Measurements from ENCODE around the gene PP2D1. TPM values are rescaled to one million over a fixed set of nuclear protein-coding genes. Genes with fewer than 3 reads are reported as not detected.

PP2D1 gene
- total RNA-seq (2021; fragmentation: NEBNext Ultra II Directional; extraction: Animal tissue kit (Norgen Biotek cat#: 25700)) (not detected in 2 replicates), polyA plus RNA-seq (2011; rRNA removed) (not detected in 2 replicates), polyA minus RNA-seq (2011; rRNA and poly(A)+ RNA removed) (not detected in 2 replicates)
- polyA plus RNA-seq (2011; cell fraction: cytosol; rRNA removed) = not detected
- polyA plus RNA-seq (2011; cell fraction: nucleus; rRNA removed) = not detected
- 0.13 to 0.99 TPM (median 0.16 TPM) in 4 replicates for polyA plus RNA-seq (2012, experiment 1 of 2)
- polyA plus RNA-seq (2012, experiment 2 of 2) = not detected
- polyA plus RNA-seq (2013, experiment 1 of 2) = not detected
- not detected for polyA plus RNA-seq (2013, experiment 2 of 2)
- not detected for polyA minus RNA-seq (2011; cell fraction: cytosol; rRNA and poly(A)+ RNA removed)
- polyA minus RNA-seq (2011; cell fraction: nucleus; rRNA and poly(A)+ RNA removed) = not detected
- long read RNA-seq, experiment 1 = 0 reads
- long read RNA-seq, experiment 2 = 0 reads

DNA sequence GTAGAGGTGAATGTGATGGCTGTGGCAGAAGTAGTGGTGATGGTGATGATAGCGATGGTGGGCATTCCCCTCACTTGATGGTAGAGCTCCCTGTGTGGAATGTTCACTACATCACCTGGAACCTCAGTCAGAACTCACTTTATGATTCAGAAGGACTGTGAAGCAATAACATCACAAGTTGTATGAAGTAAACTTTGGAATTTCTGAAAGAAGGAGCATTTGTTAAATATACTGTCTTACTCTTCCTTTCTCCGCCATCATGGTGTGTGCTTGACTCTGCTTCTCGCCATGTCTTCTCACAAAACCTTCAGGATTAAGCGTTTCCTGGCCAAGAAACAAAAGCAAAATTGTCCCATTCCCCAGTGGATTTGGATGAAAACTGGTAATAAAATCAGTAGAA is at the start of gene PP2D1:
PP2D1 (minus strand) TSS at position 101 of the 400 bp plus-strand sequence. CDS start 192 bp downstream, outside the sequence.
- Histone ChIP-seq H3K9me3 (ENCODE audit: insufficient read depth in 2 of 2, low read depth in 1 of 2, low read length in 1 of 2) (no peaks in the 10 kb centered on the region), H3K27me3 (replicated peaks in 1 of 4; ENCODE audit: control insufficient read depth in 3 of 4, extremely low read depth in 1 of 4, insufficient read depth in 3 of 4, low read length in 3 of 4) (no peaks in the 10 kb centered on the region), H4K8ac (ENCODE audit: extremely low read depth, insufficient read depth, low read length) (no peak within 1 kb of the TSS), H2BK20ac (ENCODE audit: low read length) (no peak within 1 kb of the TSS), H2BK15ac (ENCODE audit: low read length) (no peak within 1 kb of the TSS), H3K9ac (replicated peaks in 1 of 4; ENCODE audit: extremely low read depth in 1 of 4, low read depth in 3 of 4, low read length in 3 of 4) (no peak within 1 kb of the TSS), H3K4ac (replicated peaks; ENCODE audit: insufficient read length, low read depth, low read length) (no peak within 1 kb of the TSS), H4K20me1 (replicated peaks in 1 of 2; ENCODE audit: control insufficient read depth in 1 of 2, insufficient read depth in 2 of 2, low read length in 2 of 2) (no peaks in the 10 kb centered on the region), H3K27ac (ENCODE audit: low read depth, low read length) (no peak within 1 kb of the TSS), H3K4me3 (ENCODE audit: extremely low read depth in 1 of 4, insufficient read depth in 2 of 4, low read depth in 3 of 4, low read length in 4 of 4) (no peak within 1 kb of the TSS), H2BK12ac (ENCODE audit: low read depth, low read length) (no peak within 1 kb of the TSS), H4K5ac (ENCODE audit: insufficient read length, low read depth, low read length) (no peak within 1 kb of the TSS), H3K14ac (ENCODE audit: insufficient read length) (no peak within 1 kb of the TSS), H3K18ac (ENCODE audit: extremely low read depth, low read length) (no peak within 1 kb of the TSS), H3K36me3 (ENCODE audit: control insufficient read depth in 2 of 4, insufficient read depth in 4 of 4, low read length in 3 of 4) (no peaks in the 10 kb centered on the region), H3K23ac (ENCODE audit: insufficient read length) (no peak within 1 kb of the TSS), H3K4me2 (ENCODE audit: insufficient read depth in 1 of 2, low read depth in 2 of 2, low read length in 2 of 2) (no peak within 1 kb of the TSS), H2BK5ac (ENCODE audit: low read depth, low read length) (no peak within 1 kb of the TSS), H3K79me1 (ENCODE audit: low read depth, low read length) (no peaks in the 10 kb centered on the region), H2AFZ (ENCODE audit: low read length) (no peak within 1 kb of the TSS), H3K23me2 (ENCODE audit: low read depth, low read length) (no peaks in the 10 kb centered on the region), H2BK120ac (replicated peaks; ENCODE audit: low read depth, low read length) (no peak within 1 kb of the TSS), H2AK5ac (ENCODE audit: low read depth, low read length) (no peak within 1 kb of the TSS), H3K4me1 (replicated peaks in 1 of 4; ENCODE audit: control insufficient read depth in 3 of 4, insufficient read depth in 4 of 4, low read length in 3 of 4) (no peaks in the 10 kb centered on the region), H4K91ac (replicated peaks; ENCODE audit: insufficient read length, low read length) (no peak within 1 kb of the TSS), H3K79me2 (ENCODE audit: control insufficient read depth in 1 of 2, insufficient read depth in 2 of 2, low read length in 2 of 2) (no peaks in the 10 kb centered on the region), H3K56ac (replicated peaks; ENCODE audit: insufficient read length, low read depth, low read length) (no peak within 1 kb of the TSS)
- CTCF ChIA-PET (ENCODE audit: partially characterized antibody) = no interaction called here
- DNase-seq (ENCODE audit: low read depth in 1 of 2, low spot score in 2 of 2) = no peak
- POLR2A ChIA-PET (ENCODE audit: partially characterized antibody) = no interaction called here
- 93% methylated on average over 4 of the region's 4 CpGs; no CpG with 5 or more reads in 1 of the 2 experiments for WGBS, 2 experiments (ENCODE audit: extremely low coverage in 1 of 2, insufficient coverage in 1 of 2, insufficient read length in 1 of 2, insufficient replicate concordance in 2 of 2, low coverage in 1 of 2, low lambda C conversion rate in 2 of 2, missing lambda C conversion rate in 1 of 2)
- no peak for FAIRE-seq
- no peak for TF ChIP-seq SIN3A (conservative IDR thresholded peaks at IDR 0.05 in 1 of 2, IDR thresholded peaks at IDR 0.05 in 1 of 2; ENCODE audit: low read depth in 1 of 2, low read length in 2 of 2)
- TF ChIP-seq GTF2F1 (IDR thresholded peaks at IDR 0.05; ENCODE audit: borderline replicate concordance, low read depth, low read length) = no peak
- TF ChIP-seq RBBP5 (IDR thresholded peaks at IDR 0.05; ENCODE audit: borderline replicate concordance, low read depth, low read length) = no peak
- TF ChIP-seq SIX5 (IDR thresholded peaks at IDR 0.05; ENCODE audit: low read depth, low read length) = no peak
- TF ChIP-seq TEAD4 (IDR thresholded peaks at IDR 0.05; ENCODE audit: low read depth, low read length) = no peak
- TF ChIP-seq CTCF (IDR thresholded peaks at IDR 0.05; ENCODE audit: control extremely low read depth in 1 of 3, insufficient read depth in 1 of 3, low read depth in 1 of 3, low read length in 3 of 3) = no peak
- no peak for TF ChIP-seq USF2 (IDR thresholded peaks at IDR 0.05; ENCODE audit: low read length)
- no peak for TF ChIP-seq ASH2L (IDR thresholded peaks at IDR 0.05; ENCODE audit: low read length)

All from H1 (cell line).